HepG2 (cell line): Measurements from ENCODE around the gene RNASE7. TPM values are rescaled to one million over a fixed set of nuclear protein-coding genes. Genes with fewer than 3 reads are reported as not detected.

ENCODE experiments used
- CSRNP2 ChIP-seq: sonication (generic); formaldehyde crosslinking; conservative IDR thresholded peaks from 2 replicates; pipeline ENCODE4 v1.8.0; 2022; ENCODE audit warnings: low read depth, missing genetic modification reagents
- ELF3 ChIP-seq: IDR thresholded peaks from 2 replicates; pipeline ENCODE4 v1.6.1; 2016; ENCODE audit warnings: missing genetic modification reagents, missing compliant biosample characterization
- FOXA1 ChIP-seq, 2 experiments: fragments of 450-650 bp in 1 of 2; sonication (generic) in 1 of 2; formaldehyde crosslinking in 1 of 2; IDR thresholded peaks; 2 replicates each; pipeline versions ENCODE4 v1.4.0 to v1.6.1; 2016 to 2020; ENCODE audit warnings: missing genetic modification reagents in 1 of 2
- GABPB1 ChIP-seq: IDR thresholded peaks from 2 replicates; pipeline ENCODE4 v1.6.1; 2016; ENCODE audit warnings: mild to moderate bottlenecking, missing genetic modification reagents, moderate library complexity, missing compliant biosample characterization
- LCORL ChIP-seq, 2 experiments: fragments of 450-650 bp in 1 of 2; sonication (generic) in 1 of 2; formaldehyde crosslinking in 1 of 2; IDR thresholded peaks; 2 replicates each; pipeline versions ENCODE4 v1.5.0 to v1.6.1; 2017 to 2020; ENCODE audit warnings: antibody characterized with exemption in 1 of 2, missing genetic modification reagents in 1 of 2
- NCOA2 ChIP-seq: sonication (generic); formaldehyde crosslinking; IDR thresholded peaks from 2 replicates; pipeline ENCODE4 v1.8.0; 2022; ENCODE audit warnings: inconsistent platforms
- PITX1 ChIP-seq: sonication (generic); formaldehyde crosslinking; IDR thresholded peaks from 2 replicates; pipeline ENCODE4 v1.5.1; 2020; ENCODE audit warnings: mild to moderate bottlenecking, missing genetic modification reagents
- POLR2AphosphoS5 ChIP-seq: IDR thresholded peaks from 2 replicates; pipeline ENCODE4 v1.6.1; 2012; ENCODE audit warnings: low read depth, low read length
- RCOR2 ChIP-seq: IDR thresholded peaks from 2 replicates; pipeline ENCODE4 v1.6.1; 2016; ENCODE audit warnings: missing biosample characterization, missing genetic modification reagents
- SALL1 ChIP-seq: sonication (generic); formaldehyde crosslinking; IDR thresholded peaks from 2 replicates; pipeline ENCODE4 v1.8.0; 2022; ENCODE audit warnings: mild to moderate bottlenecking, missing genetic modification reagents
- SAP130 ChIP-seq: IDR thresholded peaks from 2 replicates; pipeline ENCODE4 v1.6.1; 2016; ENCODE audit warnings: low read depth
- SIX4 ChIP-seq: sonication (generic); formaldehyde crosslinking; IDR thresholded peaks from 2 replicates; pipeline ENCODE4 v1.4.0; 2020; ENCODE audit warnings: missing genetic modification reagents
- SOX6 ChIP-seq, 2 experiments: fragments of 450-650 bp in 1 of 2; sonication (generic) in 1 of 2; formaldehyde crosslinking in 1 of 2; IDR thresholded peaks; 2 replicates each; pipeline versions ENCODE4 v1.4.0 to v1.6.1; 2017 to 2020; ENCODE audit warnings: antibody characterized with exemption in 1 of 2, mild to moderate bottlenecking in 1 of 2, missing genetic modification reagents in 1 of 2
- TBX2 ChIP-seq: sonication (generic); formaldehyde crosslinking; IDR thresholded peaks from 2 replicates; pipeline ENCODE4 v1.5.0; 2020; ENCODE audit warnings: missing genetic modification reagents, mild to moderate bottlenecking, borderline replicate concordance
- ZBTB20 ChIP-seq: sonication (generic); formaldehyde crosslinking; IDR thresholded peaks from 2 replicates; pipeline ENCODE4 v1.8.1; 2023; ENCODE audit warnings: missing genetic modification reagents, low read depth, mild to moderate bottlenecking, borderline replicate concordance
- ZBTB7B ChIP-seq: sonication (generic); formaldehyde crosslinking; IDR thresholded peaks from 2 replicates; pipeline ENCODE4 v1.4.0; 2020; ENCODE audit warnings: missing genetic modification reagents
- ZFP36L1 ChIP-seq: sonication (generic); formaldehyde crosslinking; IDR thresholded peaks from 2 replicates; pipeline ENCODE4 v1.8.0; 2022; ENCODE audit warnings: mild to moderate bottlenecking, missing genetic modification reagents, moderate library complexity
- ZMYM2 ChIP-seq: sonication (generic); formaldehyde crosslinking; IDR thresholded peaks from 2 replicates; pipeline ENCODE4 v1.8.0; 2022; ENCODE audit warnings: mild to moderate bottlenecking, missing genetic modification reagents
- ZNF639 ChIP-seq: conservative IDR thresholded peaks from 2 replicates; pipeline ENCODE4 v1.6.1; 2018; ENCODE audit warnings: missing genetic modification reagents
- ZNF644 ChIP-seq: IDR thresholded peaks from 2 replicates; pipeline ENCODE4 v1.6.1; 2016; ENCODE audit warnings: low read depth
- polyA plus RNA-seq, 8 experiments: library from polyadenylated mRNA; depleted of rRNA in 3 of 8; stranded (reverse) in 7 of 8; unstranded in 1 of 8; fragments of >200 nt; fragmentation: Illumina TruSeq in 4 of 8; extraction: Trizol in 4 of 8; gene quantifications; 2 replicates each; pipeline versions ENCODE4 v1.2.1 to v1.2.3, GENCODE V29; 2011 to 2016; ENCODE audit warnings: low read depth in 4 of 8, missing spikeins in 1 of 8, mixed read lengths in 1 of 8; ENCODE audit not compliant: insufficient read depth in 1 of 8
- total RNA-seq, 5 experiments: library from RNA; depleted of rRNA; stranded (reverse); fragments of >200 nt; fragmentation: Illumina TruSeq; extraction: Trizol; gene quantifications; 2 replicates each; pipeline ENCODE4 v1.2.3, GENCODE V29; 2016; ENCODE audit warnings: low read depth in 1 of 5
- TF ChIP-seq, protein P1 (sequence below): sonication (generic); formaldehyde crosslinking; IDR thresholded peaks from 2 replicates; pipeline ENCODE4 v1.8.0; 2022; ENCODE audit warnings: mild to moderate bottlenecking, missing genetic modification reagents; ENCODE audit not compliant: insufficient replicate concordance
- TF ChIP-seq, protein P2 (sequence below): sonication (generic); formaldehyde crosslinking; IDR thresholded peaks from 2 replicates; pipeline ENCODE4 v1.4.0; 2020; ENCODE audit warnings: missing genetic modification reagents
- TF ChIP-seq, protein P3 (sequence below): sonication (generic); formaldehyde crosslinking; IDR thresholded peaks from 2 replicates; pipeline ENCODE4 v1.8.0; 2022; ENCODE audit warnings: mild to moderate bottlenecking, missing genetic modification reagents

Gene RNASE7
- total and polyA plus RNA-seq, 2 of the 13 experiments (the other 11 are each of a cell fraction or from before 2014, with no cell fraction given) = 0.04 TPM; not detected in 1

DNA sequence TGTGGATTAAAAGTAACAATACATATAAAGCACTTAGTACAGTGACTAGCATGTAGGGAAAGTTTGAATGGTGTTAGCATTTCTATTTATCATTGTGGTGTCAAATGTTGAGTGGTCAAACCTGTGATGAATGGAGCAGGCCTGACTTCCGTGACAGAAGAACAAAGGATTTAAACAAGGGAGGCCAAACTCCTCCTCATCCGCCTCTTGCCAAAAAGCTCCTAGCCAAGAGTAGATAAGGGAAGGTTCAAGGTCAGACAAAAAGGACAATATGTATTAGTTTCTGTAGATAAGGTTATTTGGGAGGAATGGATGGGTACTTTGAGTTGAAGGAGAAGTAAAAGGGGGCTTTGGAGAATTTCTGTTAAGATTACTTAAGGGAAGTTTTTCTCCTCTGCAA, 6.5 kb downstream of the RNASE7 start (continued):
- TF ChIP-seq, protein P1, sequence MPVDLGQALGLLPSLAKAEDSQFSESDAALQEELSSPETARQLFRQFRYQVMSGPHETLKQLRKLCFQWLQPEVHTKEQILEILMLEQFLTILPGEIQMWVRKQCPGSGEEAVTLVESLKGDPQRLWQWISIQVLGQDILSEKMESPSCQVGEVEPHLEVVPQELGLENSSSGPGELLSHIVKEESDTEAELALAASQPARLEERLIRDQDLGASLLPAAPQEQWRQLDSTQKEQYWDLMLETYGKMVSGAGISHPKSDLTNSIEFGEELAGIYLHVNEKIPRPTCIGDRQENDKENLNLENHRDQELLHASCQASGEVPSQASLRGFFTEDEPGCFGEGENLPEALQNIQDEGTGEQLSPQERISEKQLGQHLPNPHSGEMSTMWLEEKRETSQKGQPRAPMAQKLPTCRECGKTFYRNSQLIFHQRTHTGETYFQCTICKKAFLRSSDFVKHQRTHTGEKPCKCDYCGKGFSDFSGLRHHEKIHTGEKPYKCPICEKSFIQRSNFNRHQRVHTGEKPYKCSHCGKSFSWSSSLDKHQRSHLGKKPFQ (CRISPR knock-in tag) = no peak
- peak; percentile 71; the same call in 1 of the 2 replicates for TF ChIP-seq RCOR2 (CRISPR knock-in tag)
- TF ChIP-seq ZNF639 = no peak
- TF ChIP-seq POLR2AphosphoS5 = no peak
- TF ChIP-seq PITX1 (CRISPR knock-in tag) = 0 out of 2 replicates have a peak, but pooled peaks have one; percentile 21
- peak; percentile 52; the same call in 1 of the 2 replicates for TF ChIP-seq SALL1 (CRISPR knock-in tag)
- TF ChIP-seq ZNF644 (CRISPR knock-in tag) = 0 out of 2 replicates have a peak, but pooled peaks have one; percentile 13
- TF ChIP-seq ZMYM2 = no peak
- TF ChIP-seq GABPB1 (CRISPR knock-in tag) = peak; percentile 28; the same call in 1 of the 2 replicates
- TF ChIP-seq ELF3 (CRISPR knock-in tag) = peak; percentile 77; the same call in 1 of the 2 replicates
- peak; percentile 33; the same call in 1 of the 2 replicates for TF ChIP-seq SIX4
- peak; percentile 48; the same call in 1 of the 2 replicates for TF ChIP-seq ZBTB7B (CRISPR knock-in tag)
- TF ChIP-seq LCORL (IDR thresholded peaks at IDR 0.05) = peak; percentile 40; the same call in 1 of the 2 replicates
- peak; percentile 40; the same call in 1 of the 2 replicates for TF ChIP-seq LCORL (CRISPR knock-in tag; IDR thresholded peaks at IDR 0.05)
- TF ChIP-seq FOXA1 (IDR thresholded peaks at IDR 0.05) = no peak
- TF ChIP-seq FOXA1 (CRISPR knock-in tag; IDR thresholded peaks at IDR 0.05) = peak; percentile 32; the same call in 1 of the 2 replicates
- peak; percentile 72 for TF ChIP-seq TBX2 (CRISPR knock-in tag)
- TF ChIP-seq ZFP36L1 (CRISPR knock-in tag) = no peak
- no peak for TF ChIP-seq SOX6 (IDR thresholded peaks at IDR 0.05)
- peak; percentile 96 for TF ChIP-seq SOX6 (CRISPR knock-in tag; IDR thresholded peaks at IDR 0.05)
- TF ChIP-seq, protein P2, sequence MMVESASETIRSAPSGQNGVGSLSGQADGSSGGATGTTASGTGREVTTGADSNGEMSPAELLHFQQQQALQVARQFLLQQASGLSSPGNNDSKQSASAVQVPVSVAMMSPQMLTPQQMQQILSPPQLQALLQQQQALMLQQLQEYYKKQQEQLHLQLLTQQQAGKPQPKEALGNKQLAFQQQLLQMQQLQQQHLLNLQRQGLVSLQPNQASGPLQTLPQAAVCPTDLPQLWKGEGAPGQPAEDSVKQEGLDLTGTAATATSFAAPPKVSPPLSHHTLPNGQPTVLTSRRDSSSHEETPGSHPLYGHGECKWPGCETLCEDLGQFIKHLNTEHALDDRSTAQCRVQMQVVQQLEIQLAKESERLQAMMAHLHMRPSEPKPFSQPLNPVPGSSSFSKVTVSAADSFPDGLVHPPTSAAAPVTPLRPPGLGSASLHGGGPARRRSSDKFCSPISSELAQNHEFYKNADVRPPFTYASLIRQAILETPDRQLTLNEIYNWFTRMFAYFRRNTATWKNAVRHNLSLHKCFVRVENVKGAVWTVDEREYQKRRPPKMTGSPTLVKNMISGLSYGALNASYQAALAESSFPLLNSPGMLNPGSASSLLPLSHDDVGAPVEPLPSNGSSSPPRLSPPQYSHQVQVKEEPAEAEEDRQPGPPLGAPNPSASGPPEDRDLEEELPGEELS (CRISPR knock-in tag) = peak; percentile 81
- TF ChIP-seq ZBTB20 (CRISPR knock-in tag) = 0 out of 2 replicates have a peak, but pooled peaks have one; percentile 34
- TF ChIP-seq, protein P3, sequence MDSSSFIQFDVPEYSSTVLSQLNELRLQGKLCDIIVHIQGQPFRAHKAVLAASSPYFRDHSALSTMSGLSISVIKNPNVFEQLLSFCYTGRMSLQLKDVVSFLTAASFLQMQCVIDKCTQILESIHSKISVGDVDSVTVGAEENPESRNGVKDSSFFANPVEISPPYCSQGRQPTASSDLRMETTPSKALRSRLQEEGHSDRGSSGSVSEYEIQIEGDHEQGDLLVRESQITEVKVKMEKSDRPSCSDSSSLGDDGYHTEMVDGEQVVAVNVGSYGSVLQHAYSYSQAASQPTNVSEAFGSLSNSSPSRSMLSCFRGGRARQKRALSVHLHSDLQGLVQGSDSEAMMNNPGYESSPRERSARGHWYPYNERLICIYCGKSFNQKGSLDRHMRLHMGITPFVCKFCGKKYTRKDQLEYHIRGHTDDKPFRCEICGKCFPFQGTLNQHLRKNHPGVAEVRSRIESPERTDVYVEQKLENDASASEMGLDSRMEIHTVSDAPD (CRISPR knock-in tag) = peak; percentile 68; the same call in 1 of the 2 replicates
- peak; percentile 87 for TF ChIP-seq NCOA2
- no peak for TF ChIP-seq CSRNP2 (CRISPR knock-in tag)
- peak; percentile 39 for TF ChIP-seq SAP130 (CRISPR knock-in tag)
